Epithelial cell of esophagus (primary cell): ENCODE measurements around the gene PRR15.

Experiments used
- DNase-seq: peaks from one replicate; pipeline ENCODE4 v3.0.0; 2010; ENCODE audit warnings: low read depth
- H3K4me3 ChIP-seq: 2 replicates; pipeline ENCODE4 v1.5.1; 2011; ENCODE audit warnings: mild to moderate bottlenecking, low read length, control low read depth
- CTCF ChIP-seq: IDR thresholded peaks from 2 replicates; pipeline ENCODE4 v1.5.1; 2011; ENCODE audit warnings: low read depth, mild to moderate bottlenecking, low read length, control low read depth, inconsistent platforms; ENCODE audit not compliant: insufficient read depth; ENCODE audit errors: missing control alignments

PRR15 gene

GRCh38 chr7:29598613-29599012 is 35.0 kb downstream of the PRR15 start:
- H3K4me3 ChIP-seq = no peak overlapping the region
- TF ChIP-seq CTCF = no peak
- no peak for DNase-seq

GRCh38 chr7:29599026-29599425 is 35.4 kb downstream of the PRR15 start:
- TF ChIP-seq CTCF = no peak
- no peak for DNase-seq
- H3K4me3 ChIP-seq = no peak overlapping the region

- H3K4me3 ChIP-seq = no peak overlapping the region
- no peak for TF ChIP-seq CTCF
- DNase-seq = no peak
Measured at GRCh38 chr7:29600661-29601060, 37.0 kb downstream of the PRR15 start.

GRCh38 chr7:29604052-29604451 is 40.4 kb downstream of the PRR15 start:
- TF ChIP-seq CTCF = no peak
- H3K4me3 ChIP-seq = no peak overlapping the region
- no peak for DNase-seq

- DNase-seq = no peak
- TF ChIP-seq CTCF = no peak
- no peak overlapping the region for H3K4me3 ChIP-seq
Measured at GRCh38 chr7:29604702-29605101, 41.1 kb downstream of the PRR15 start.

- no peak overlapping the region for H3K4me3 ChIP-seq
- TF ChIP-seq CTCF = no peak
- DNase-seq = no peak
Measured at GRCh38 chr7:29605671-29606070, 42.0 kb downstream of the PRR15 start.

GRCh38 chr7:29606287-29606721 is 42.7 kb downstream of the PRR15 start:
- DNase-seq = peak; percentile 79
- no peak for TF ChIP-seq CTCF
- no peak overlapping the region for H3K4me3 ChIP-seq
